Fibroblast of lung (primary cell): ENCODE results near the gene OXTR. TPM values are rescaled to one million over a fixed set of nuclear protein-coding genes. Genes with fewer than 3 reads are reported as not detected.
A peak's percentile ranks its signal among the peaks of the same experiment; 100 is the strongest.

Experiments used
- DNase-seq, 2 donors: peaks; one replicate each; pipeline versions ENCODE4 v3.0.0 to v3.0.0-alpha.2; 2010; ENCODE audit warnings: low read depth in 2 of 2
- H2AFZ ChIP-seq: 2 replicates; pipeline ENCODE4 v1.5.1; 2012; ENCODE audit warnings: low read length, control low read depth, inconsistent platforms
- H3K27ac ChIP-seq: 2 replicates; pipeline ENCODE4 v1.5.1; 2011; ENCODE audit warnings: low read length, control low read depth; ENCODE audit not compliant: insufficient read depth
- H3K27me3 ChIP-seq: 2 replicates; pipeline ENCODE4 v1.5.1; 2011; ENCODE audit warnings: mild to moderate bottlenecking, low read length; ENCODE audit not compliant: control insufficient read depth, insufficient read depth
- H3K36me3 ChIP-seq: 2 replicates; pipeline ENCODE4 v1.5.1; 2011; ENCODE audit warnings: low read length; ENCODE audit not compliant: control insufficient read depth, insufficient read depth
- H3K4me1 ChIP-seq: 2 replicates; pipeline ENCODE4 v1.5.1; 2011; ENCODE audit warnings: low read length; ENCODE audit not compliant: control insufficient read depth, insufficient read depth; ENCODE audit errors: extremely low read depth
- H3K4me2 ChIP-seq: 2 replicates; pipeline ENCODE4 v1.5.1; 2011; ENCODE audit warnings: low read length, control low read depth; ENCODE audit not compliant: insufficient read depth; ENCODE audit errors: extremely low read depth
- H3K4me3 ChIP-seq, 4 experiments: fragments of 200-600 bp in 1 of 4; sonication (generic) in 1 of 4; replicated peaks in 1 of 4; 2 replicates each; pipeline ENCODE4 v1.5.1; 2011 to 2016; ENCODE audit warnings: low read length in 4 of 4, low read depth in 3 of 4, mild to moderate bottlenecking in 3 of 4, control low read depth in 2 of 4, inconsistent platforms in 1 of 4, mixed read lengths in 1 of 4; ENCODE audit not compliant: insufficient read depth in 1 of 4; ENCODE audit errors: control extremely low read depth in 1 of 4
- H3K79me2 ChIP-seq: 2 replicates; pipeline ENCODE4 v1.5.1; 2012; ENCODE audit warnings: mild to moderate bottlenecking, low read length, inconsistent platforms; ENCODE audit not compliant: control insufficient read depth, insufficient read depth
- H3K9ac ChIP-seq: 2 replicates; pipeline ENCODE4 v1.5.1; 2011; ENCODE audit warnings: mild to moderate bottlenecking, low read length, control low read depth; ENCODE audit not compliant: insufficient read depth
- H3K9me3 ChIP-seq: 2 replicates; pipeline ENCODE4 v1.5.1; 2012; ENCODE audit warnings: low read depth, low read length; ENCODE audit not compliant: control insufficient read depth, insufficient read depth
- H4K20me1 ChIP-seq: 2 replicates; pipeline ENCODE4 v1.5.1; 2011; ENCODE audit warnings: low read length; ENCODE audit not compliant: control insufficient read depth, insufficient read depth; ENCODE audit errors: extremely low read depth
- EZH2 ChIP-seq: IDR thresholded peaks from 2 replicates; pipeline ENCODE4 v1.5.1; 2012; ENCODE audit warnings: low read length, control low read depth, mild to moderate bottlenecking; ENCODE audit errors: missing control alignments
- polyA plus RNA-seq, 2 donors: library from polyadenylated mRNA; depleted of rRNA in 1 of 2; stranded (reverse) in 1 of 2; unstranded in 1 of 2; fragments of >200 nt; gene quantifications; 2 replicates each; pipeline ENCODE4 v1.2.1, GENCODE V29; 2011 to 2012; ENCODE audit warnings: missing spikeins in 1 of 2
- total RNA-seq: library from RNA; depleted of rRNA; stranded (reverse); fragments of >200 nt; gene quantifications from 2 replicates; pipeline ENCODE4 v1.2.1, GENCODE V29; 2014
- TF ChIP-seq, protein P1 (sequence below), 2 donors: IDR thresholded peaks in 1 of 2; conservative IDR thresholded peaks in 1 of 2; 1 replicate in 1 of 2; 2 replicates in 1 of 2; pipeline ENCODE4 v1.5.1; 2011 to 2012; ENCODE audit warnings: low read length in 2 of 2, control low read depth in 1 of 2, inconsistent platforms in 1 of 2, low read depth in 1 of 2, mild to moderate bottlenecking in 1 of 2

OXTR gene
- total and polyA plus RNA-seq, 2 donors (not counting 1 experiment from before 2014, with no cell fraction given): 3.6 to 47.2 TPM

DNA sequence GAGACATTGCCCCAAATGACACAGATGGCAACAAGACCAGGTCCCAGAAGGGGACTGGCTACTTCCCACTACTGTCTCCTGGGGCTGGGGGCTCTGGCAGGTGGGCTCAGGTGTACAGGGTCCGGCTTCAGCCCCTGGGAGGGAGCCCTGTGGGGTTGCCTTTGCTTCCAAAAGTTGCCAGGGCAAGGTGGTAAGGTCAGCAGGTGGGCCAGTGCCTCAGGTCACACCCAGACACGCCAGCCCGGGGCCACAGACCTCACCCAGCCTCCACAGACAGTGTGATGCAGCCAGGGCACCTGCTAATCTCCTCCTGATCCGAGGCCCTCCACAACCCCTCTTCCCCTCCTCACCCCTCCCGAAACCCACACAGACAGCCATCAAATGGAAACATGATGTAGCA, 7.5 kb downstream of the OXTR start:
- Histone ChIP-seq H3K36me3 (peaks cover under 1% of the 10 kb centered on the region), H3K27ac (no peak overlapping the region), H3K4me2 (no peak overlapping the region), H3K9ac (no peak overlapping the region), H3K4me1 (no peaks in the 10 kb centered on the region), H3K79me2 (peaks cover under 1% of the 10 kb centered on the region), H2AFZ (no peak overlapping the region), H3K4me3 (no peak overlapping the region), H3K27me3 (no peaks in the 10 kb centered on the region), H4K20me1 (no peaks in the 10 kb centered on the region), H3K9me3 (no peaks in the 10 kb centered on the region)
- DNase-seq: no peak
- TF ChIP-seq, protein P1, sequence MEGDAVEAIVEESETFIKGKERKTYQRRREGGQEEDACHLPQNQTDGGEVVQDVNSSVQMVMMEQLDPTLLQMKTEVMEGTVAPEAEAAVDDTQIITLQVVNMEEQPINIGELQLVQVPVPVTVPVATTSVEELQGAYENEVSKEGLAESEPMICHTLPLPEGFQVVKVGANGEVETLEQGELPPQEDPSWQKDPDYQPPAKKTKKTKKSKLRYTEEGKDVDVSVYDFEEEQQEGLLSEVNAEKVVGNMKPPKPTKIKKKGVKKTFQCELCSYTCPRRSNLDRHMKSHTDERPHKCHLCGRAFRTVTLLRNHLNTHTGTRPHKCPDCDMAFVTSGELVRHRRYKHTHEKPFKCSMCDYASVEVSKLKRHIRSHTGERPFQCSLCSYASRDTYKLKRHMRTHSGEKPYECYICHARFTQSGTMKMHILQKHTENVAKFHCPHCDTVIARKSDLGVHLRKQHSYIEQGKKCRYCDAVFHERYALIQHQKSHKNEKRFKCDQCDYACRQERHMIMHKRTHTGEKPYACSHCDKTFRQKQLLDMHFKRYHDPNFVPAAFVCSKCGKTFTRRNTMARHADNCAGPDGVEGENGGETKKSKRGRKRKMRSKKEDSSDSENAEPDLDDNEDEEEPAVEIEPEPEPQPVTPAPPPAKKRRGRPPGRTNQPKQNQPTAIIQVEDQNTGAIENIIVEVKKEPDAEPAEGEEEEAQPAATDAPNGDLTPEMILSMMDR (conservative IDR thresholded peaks at IDR 0.05 in 1 of 2, IDR thresholded peaks at IDR 0.05 in 1 of 2; ENCODE audit: low read depth in 1 of 2, low read length in 2 of 2): no peak
- no peak for TF ChIP-seq EZH2

DNA sequence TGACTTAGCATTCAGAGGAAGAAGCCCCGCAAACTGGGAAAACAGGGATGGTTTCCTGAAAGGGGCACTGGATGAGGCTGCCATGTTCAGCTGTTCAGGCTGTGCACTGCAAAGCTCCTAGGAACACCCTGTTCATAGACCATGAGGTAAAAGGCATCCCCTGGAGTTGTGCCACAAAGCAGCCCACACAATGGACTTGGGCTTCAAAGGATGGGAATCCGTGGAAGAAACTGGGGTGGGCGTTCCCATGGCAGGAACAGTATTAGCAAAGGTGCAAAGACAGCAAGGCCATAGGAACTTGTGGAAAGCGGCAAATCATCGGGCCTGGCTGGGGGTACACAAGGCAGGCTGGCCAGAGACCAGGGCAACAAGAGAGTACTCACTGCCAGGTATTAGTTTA, 8.9 kb downstream of the OXTR start:
- no peak overlapping the region for H3K27ac ChIP-seq
- no peaks in the 10 kb centered on the region for H3K27me3 ChIP-seq
- no peak overlapping the region for H2AFZ ChIP-seq
- no peak overlapping the region for H3K4me3 ChIP-seq
- H3K36me3 ChIP-seq: no peaks in the 10 kb centered on the region
- H3K79me2 ChIP-seq: no peaks in the 10 kb centered on the region
- no peaks in the 10 kb centered on the region for H3K4me1 ChIP-seq
- peak in 1 of 2 donors; percentile 64 for DNase-seq
- no peak overlapping the region for H3K9ac ChIP-seq
- H4K20me1 ChIP-seq: no peaks in the 10 kb centered on the region
- no peaks in the 10 kb centered on the region for H3K9me3 ChIP-seq
- TF ChIP-seq, protein P1 (conservative IDR thresholded peaks at IDR 0.05 in 1 of 2, IDR thresholded peaks at IDR 0.05 in 1 of 2; ENCODE audit: low read depth in 1 of 2, low read length in 2 of 2): no peak
- no peak for TF ChIP-seq EZH2
- H3K4me2 ChIP-seq: no peak overlapping the region

DNA sequence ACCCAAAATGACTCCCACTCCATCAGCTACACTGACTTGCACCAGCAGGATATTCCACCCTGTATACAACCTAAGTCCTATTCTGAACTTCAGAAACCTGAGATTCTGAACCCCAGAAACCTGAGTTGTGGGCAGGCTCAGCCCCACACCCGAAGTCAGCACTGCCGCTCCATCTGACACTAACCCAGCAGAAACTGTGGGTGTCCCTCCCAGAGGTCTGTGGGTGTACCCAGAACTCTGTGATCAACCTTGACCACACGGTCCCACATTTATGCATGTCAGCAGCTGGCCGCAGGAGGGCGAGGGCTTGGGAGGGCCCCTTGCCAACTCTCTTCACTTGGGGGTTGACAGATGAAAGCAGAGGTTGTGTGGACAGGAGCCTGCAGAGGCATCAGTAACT, 9.3 kb downstream of the OXTR start:
- Histone ChIP-seq H2AFZ (no peak overlapping the region), H3K79me2 (no peaks in the 10 kb centered on the region), H3K4me2 (no peak overlapping the region), H3K4me3 (no peak overlapping the region), H3K4me1 (no peaks in the 10 kb centered on the region), H3K36me3 (no peaks in the 10 kb centered on the region), H3K27ac (no peak overlapping the region), H3K9me3 (no peaks in the 10 kb centered on the region), H3K27me3 (no peaks in the 10 kb centered on the region), H4K20me1 (no peaks in the 10 kb centered on the region), H3K9ac (no peak overlapping the region)
- TF ChIP-seq, protein P1 (conservative IDR thresholded peaks at IDR 0.05 in 1 of 2, IDR thresholded peaks at IDR 0.05 in 1 of 2; ENCODE audit: low read depth in 1 of 2, low read length in 2 of 2): no peak
- TF ChIP-seq EZH2: no peak
- DNase-seq: no peak
